ENCODE results near the gene IMMP2L. TPM values are rescaled to one million over a fixed set of nuclear protein-coding genes. Genes with fewer than 3 reads are reported as not detected.
A peak's percentile ranks its signal among the peaks of the same experiment; 100 is the strongest.
"Not testable (repeated sequence)": the region's sequence is repeated elsewhere in the genome, so short reads cannot be mapped to it uniquely, and the experiment has no call there.

Gene IMMP2L
- total RNA-seq, 1 experiment from 2014 or later: 13.6 TPM

GRCh38 chr7:111074071-111074747, 488.1 kb downstream of the IMMP2L start:
- Mint-ChIP-seq H3K36me3 (no peaks in the 10 kb centered on the region), H3K27me3 (ENCODE audit: low read depth) (no peaks in the 10 kb centered on the region), H3K4me1 (peaks cover 40% of the 10 kb centered on the region), H3K27ac (peak overlapping the region; percentile 29), H3K9me3 (no peaks in the 10 kb centered on the region), H3K4me3 (no peak overlapping the region)
- ChIA-PET POLR2A (no interaction called here), CTCF (interaction anchor here (0.7 kb wide), 1 partner anchor 425 kb away, joined by 4 read pairs; no protein-coding TSS in a partner anchor)
- TF ChIP-seq GABPB1 (CRISPR knock-in tag; IDR thresholded peaks at IDR 0.05) (no peak), ATF1 (CRISPR knock-in tag; IDR thresholded peaks at IDR 0.05) (no peak), ZBTB21 (CRISPR knock-in tag; IDR thresholded peaks at IDR 0.05; ENCODE audit: borderline replicate concordance) (no peak), CTCF (IDR thresholded peaks at IDR 0.05) (no peak), CDX4 (CRISPR knock-in tag; IDR thresholded peaks at IDR 0.05; ENCODE audit: borderline replicate concordance) (no peak), PREB (CRISPR knock-in tag; IDR thresholded peaks at IDR 0.05; ENCODE audit: borderline replicate concordance) (no peak), PRDM15 (CRISPR knock-in tag; IDR thresholded peaks at IDR 0.05) (no peak), HMGA2 (CRISPR knock-in tag; IDR thresholded peaks at IDR 0.05) (no peak), CREM (CRISPR knock-in tag; IDR thresholded peaks at IDR 0.05) (no peak), HMGXB4 (CRISPR knock-in tag; IDR thresholded peaks at IDR 0.05) (no peak), TEAD4 (CRISPR knock-in tag; IDR thresholded peaks at IDR 0.05) (no peak), OVOL2 (CRISPR knock-in tag; IDR thresholded peaks at IDR 0.05; ENCODE audit: borderline replicate concordance) (no peak), ZNF416 (CRISPR knock-in tag; IDR thresholded peaks at IDR 0.05) (no peak), FOXP1 (CRISPR knock-in tag; IDR thresholded peaks at IDR 0.05; ENCODE audit: borderline replicate concordance) (no peak), RELA (CRISPR knock-in tag; IDR thresholded peaks at IDR 0.05; ENCODE audit: borderline replicate concordance) (no peak), ZMAT4 (CRISPR knock-in tag; IDR thresholded peaks at IDR 0.05) (no peak)
- TF ChIP-seq, protein P1, sequence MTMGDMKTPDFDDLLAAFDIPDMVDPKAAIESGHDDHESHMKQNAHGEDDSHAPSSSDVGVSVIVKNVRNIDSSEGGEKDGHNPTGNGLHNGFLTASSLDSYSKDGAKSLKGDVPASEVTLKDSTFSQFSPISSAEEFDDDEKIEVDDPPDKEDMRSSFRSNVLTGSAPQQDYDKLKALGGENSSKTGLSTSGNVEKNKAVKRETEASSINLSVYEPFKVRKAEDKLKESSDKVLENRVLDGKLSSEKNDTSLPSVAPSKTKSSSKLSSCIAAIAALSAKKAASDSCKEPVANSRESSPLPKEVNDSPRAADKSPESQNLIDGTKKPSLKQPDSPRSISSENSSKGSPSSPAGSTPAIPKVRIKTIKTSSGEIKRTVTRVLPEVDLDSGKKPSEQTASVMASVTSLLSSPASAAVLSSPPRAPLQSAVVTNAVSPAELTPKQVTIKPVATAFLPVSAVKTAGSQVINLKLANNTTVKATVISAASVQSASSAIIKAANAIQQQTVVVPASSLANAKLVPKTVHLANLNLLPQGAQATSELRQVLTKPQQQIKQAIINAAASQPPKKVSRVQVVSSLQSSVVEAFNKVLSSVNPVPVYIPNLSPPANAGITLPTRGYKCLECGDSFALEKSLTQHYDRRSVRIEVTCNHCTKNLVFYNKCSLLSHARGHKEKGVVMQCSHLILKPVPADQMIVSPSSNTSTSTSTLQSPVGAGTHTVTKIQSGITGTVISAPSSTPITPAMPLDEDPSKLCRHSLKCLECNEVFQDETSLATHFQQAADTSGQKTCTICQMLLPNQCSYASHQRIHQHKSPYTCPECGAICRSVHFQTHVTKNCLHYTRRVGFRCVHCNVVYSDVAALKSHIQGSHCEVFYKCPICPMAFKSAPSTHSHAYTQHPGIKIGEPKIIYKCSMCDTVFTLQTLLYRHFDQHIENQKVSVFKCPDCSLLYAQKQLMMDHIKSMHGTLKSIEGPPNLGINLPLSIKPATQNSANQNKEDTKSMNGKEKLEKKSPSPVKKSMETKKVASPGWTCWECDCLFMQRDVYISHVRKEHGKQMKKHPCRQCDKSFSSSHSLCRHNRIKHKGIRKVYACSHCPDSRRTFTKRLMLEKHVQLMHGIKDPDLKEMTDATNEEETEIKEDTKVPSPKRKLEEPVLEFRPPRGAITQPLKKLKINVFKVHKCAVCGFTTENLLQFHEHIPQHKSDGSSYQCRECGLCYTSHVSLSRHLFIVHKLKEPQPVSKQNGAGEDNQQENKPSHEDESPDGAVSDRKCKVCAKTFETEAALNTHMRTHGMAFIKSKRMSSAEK (CRISPR knock-in tag; IDR thresholded peaks at IDR 0.05; ENCODE audit: borderline replicate concordance): no peak
- TF ChIP-seq, protein P2, sequence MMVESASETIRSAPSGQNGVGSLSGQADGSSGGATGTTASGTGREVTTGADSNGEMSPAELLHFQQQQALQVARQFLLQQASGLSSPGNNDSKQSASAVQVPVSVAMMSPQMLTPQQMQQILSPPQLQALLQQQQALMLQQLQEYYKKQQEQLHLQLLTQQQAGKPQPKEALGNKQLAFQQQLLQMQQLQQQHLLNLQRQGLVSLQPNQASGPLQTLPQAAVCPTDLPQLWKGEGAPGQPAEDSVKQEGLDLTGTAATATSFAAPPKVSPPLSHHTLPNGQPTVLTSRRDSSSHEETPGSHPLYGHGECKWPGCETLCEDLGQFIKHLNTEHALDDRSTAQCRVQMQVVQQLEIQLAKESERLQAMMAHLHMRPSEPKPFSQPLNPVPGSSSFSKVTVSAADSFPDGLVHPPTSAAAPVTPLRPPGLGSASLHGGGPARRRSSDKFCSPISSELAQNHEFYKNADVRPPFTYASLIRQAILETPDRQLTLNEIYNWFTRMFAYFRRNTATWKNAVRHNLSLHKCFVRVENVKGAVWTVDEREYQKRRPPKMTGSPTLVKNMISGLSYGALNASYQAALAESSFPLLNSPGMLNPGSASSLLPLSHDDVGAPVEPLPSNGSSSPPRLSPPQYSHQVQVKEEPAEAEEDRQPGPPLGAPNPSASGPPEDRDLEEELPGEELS (CRISPR knock-in tag; IDR thresholded peaks at IDR 0.05): no peak
- ATAC-seq: no peak
- no peak for DNase-seq (ENCODE audit: low spot score)

DNA sequence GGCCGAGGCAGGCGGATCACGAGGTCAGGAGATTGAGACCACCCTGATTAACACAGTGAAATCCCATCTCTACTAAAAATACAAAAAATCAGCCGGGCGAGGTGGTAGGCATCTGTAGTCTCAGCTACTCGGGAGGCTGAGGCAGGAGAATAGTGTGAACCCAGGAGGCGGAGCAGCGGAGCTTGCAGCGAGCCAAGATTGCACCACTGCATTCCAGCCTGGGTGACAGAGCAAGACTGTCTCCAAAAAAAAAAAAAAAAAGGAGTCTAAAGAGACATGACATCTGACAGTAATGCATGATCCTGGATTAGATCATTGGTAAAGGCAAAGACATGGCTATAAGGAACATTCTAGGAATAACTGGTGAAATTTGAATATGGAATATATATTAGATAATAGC, 489.6 kb downstream of the IMMP2L start:
- POLR2A ChIA-PET; H3K27me3 Mint-ChIP-seq (ENCODE audit: low read depth); H3K4me3 Mint-ChIP-seq; H3K27ac Mint-ChIP-seq; H3K9me3 Mint-ChIP-seq; H3K36me3 Mint-ChIP-seq; DNase-seq (ENCODE audit: low spot score): not testable (repeated sequence)
- CTCF ChIA-PET: interaction anchor here (0.6 to 0.7 kb wide), 2 partner anchors 200 to 368 kb away, joined by 3 to 4 read pairs; no protein-coding TSS in a partner anchor
- peak; percentile 47; the same call in 1 of the 2 replicates for ATAC-seq
- H3K4me1 Mint-ChIP-seq: peaks cover 39% of the 10 kb centered on the region

Measured in WTC11 (cell line).